Measurements from ENCODE around the gene TMOD3. TPM values are rescaled to one million over a fixed set of nuclear protein-coding genes. Genes with fewer than 3 reads are reported as not detected.

TMOD3 gene
- polyA plus RNA-seq, 2 of the 4 experiments (the other 2 are of a cell fraction) = 57.5 to 111 TPM

GRCh38 chr15:51909584-51909983 lies 80.1 kb downstream of the TMOD3 start:
- WGBS (ENCODE audit: missing lambda C conversion rate) = 91% methylated on average over 2 of the region's 2 CpGs
- Histone ChIP-seq H3K4me2 (no peak overlapping the region), H3K9me3 (no peaks in the 10 kb centered on the region), H3K4me1 (peaks cover 48% of the 10 kb centered on the region), H3K4me3 (no peak overlapping the region), H3K27ac (no peak overlapping the region)
- DNase-seq (ENCODE audit: low read depth in 1 of 2, low spot score in 1 of 2) = no peak
- POLR2A ChIA-PET = no interaction called here
- FAIRE-seq = no peak
- CTCF ChIA-PET = interaction anchor here (0.8 to 3.5 kb wide), 8 partner anchors 8 to 259 kb away, joined by 3 to 14 read pairs (median 5); no protein-coding TSS in a partner anchor
- TF ChIP-seq EHMT2 (IDR thresholded peaks at IDR 0.05; ENCODE audit: low read depth) (no peak), HEYL (CRISPR knock-in tag; IDR thresholded peaks at IDR 0.05) (no peak), PBX3 (IDR thresholded peaks at IDR 0.05) (no peak), MYC (IDR thresholded peaks at IDR 0.05; ENCODE audit: borderline replicate concordance, low read length) (no peak), CBX2 (IDR thresholded peaks at IDR 0.05; ENCODE audit: borderline replicate concordance, low read depth) (no peak), CBX8 (IDR thresholded peaks at IDR 0.05) (no peak), MAZ (IDR thresholded peaks at IDR 0.05; ENCODE audit: borderline replicate concordance, low read depth, low read length) (no peak), CHD2 (IDR thresholded peaks at IDR 0.05; ENCODE audit: low read length, partially characterized antibody) (no peak), USF2 (IDR thresholded peaks at IDR 0.05) (no peak), MAFK (IDR thresholded peaks at IDR 0.05; ENCODE audit: partially characterized antibody) (no peak), ELK1 (IDR thresholded peaks at IDR 0.05; ENCODE audit: low read depth, low read length) (no peak), EHF (CRISPR knock-in tag; IDR thresholded peaks at IDR 0.05) (no peak), HES2 (IDR thresholded peaks at IDR 0.05) (no peak), RARB (CRISPR knock-in tag; IDR thresholded peaks at IDR 0.05) (no peak), ZSCAN20 (CRISPR knock-in tag; IDR thresholded peaks at IDR 0.05) (no peak), TP53 (CRISPR knock-in tag; IDR thresholded peaks at IDR 0.05) (no peak), KDM1A (IDR thresholded peaks at IDR 0.05; ENCODE audit: low read depth) (no peak), BCL3 (IDR thresholded peaks at IDR 0.05) (no peak)
- ATAC-seq = no peak

- no peak for ATAC-seq
Measured at GRCh38 chr15:51912528-51912927, 83.1 kb downstream of the TMOD3 start.

More at GRCh38 chr15:51912528-51912927, 83.1 kb downstream of the TMOD3 start:
- TF ChIP-seq RARB (CRISPR knock-in tag; IDR thresholded peaks at IDR 0.05) = no peak
- no peak for TF ChIP-seq BCL3 (IDR thresholded peaks at IDR 0.05)
- no peak for TF ChIP-seq USF2 (IDR thresholded peaks at IDR 0.05)
- no peak for TF ChIP-seq ESRRA (IDR thresholded peaks at IDR 0.05; ENCODE audit: borderline replicate concordance, low read length)
- no peak for FAIRE-seq
- ChIA-PET CTCF (interaction anchor here (4.1 kb wide), 1 partner anchor 136 kb away, joined by 18 read pairs; no protein-coding TSS in a partner anchor), POLR2A (no interaction called here)
- Histone ChIP-seq H3K4me1 (peaks cover 25% of the 10 kb centered on the region), H3K4me3 (no peak overlapping the region), H3K4me2 (no peak overlapping the region), H3K27ac (no peak overlapping the region), H3K9me3 (no peaks in the 10 kb centered on the region)
- no peak for DNase-seq (ENCODE audit: low read depth in 1 of 2, low spot score in 1 of 2)
- 95% methylated on average over 3 of the region's 3 CpGs for WGBS (ENCODE audit: missing lambda C conversion rate)
